Activated T-cell treated with anti-CD3 and anti-CD28 coated beads, Interleukin-2, amount 50 U/mL, for 4 hours (primary cell): ENCODE results near the gene NECTIN3. TPM values are rescaled to one million over a fixed set of nuclear protein-coding genes. Genes with fewer than 3 reads are reported as not detected.
A peak's percentile ranks its signal among the peaks of the same experiment; 100 is the strongest.

Experiments
- ATAC-seq, 2 donors: fragments of 200-7000 bp; cut with Tn5 transposase; one replicate each; pipeline ENCODE4 v1.10.0; 2021
- DNase-seq: peaks from one replicate; pipeline ENCODE4 v3.0.0-alpha.2; 2020
- H3K27me3 Mint-ChIP-seq: one replicate; pipeline ENCODE4 v1.8.0; 2021; ENCODE audit warnings: low read depth, mixed read lengths
- H3K36me3 Mint-ChIP-seq: one replicate; pipeline ENCODE4 v1.8.0; 2022; ENCODE audit warnings: mixed read lengths; ENCODE audit not compliant: insufficient read depth
- H3K4me1 Mint-ChIP-seq: one replicate; pipeline ENCODE4 v1.8.0; 2021; ENCODE audit warnings: low read depth, mixed read lengths
- H3K4me3 Mint-ChIP-seq: one replicate; pipeline ENCODE4 v1.8.0; 2021; ENCODE audit warnings: mild to moderate bottlenecking, moderate library complexity, mixed read lengths
- H3K9me3 Mint-ChIP-seq: one replicate; pipeline ENCODE4 v1.8.0; 2021; ENCODE audit warnings: mixed read lengths
- total RNA-seq, 3 donors: library from RNA; stranded (reverse); gene quantifications; one replicate each; pipeline ENCODE4 v1.2.1, GENCODE V29; 2021

NECTIN3 gene
- total RNA-seq, 3 donors from 2014 or later, result 2.4 to 6.3 (median 6.1) TPM

DNA sequence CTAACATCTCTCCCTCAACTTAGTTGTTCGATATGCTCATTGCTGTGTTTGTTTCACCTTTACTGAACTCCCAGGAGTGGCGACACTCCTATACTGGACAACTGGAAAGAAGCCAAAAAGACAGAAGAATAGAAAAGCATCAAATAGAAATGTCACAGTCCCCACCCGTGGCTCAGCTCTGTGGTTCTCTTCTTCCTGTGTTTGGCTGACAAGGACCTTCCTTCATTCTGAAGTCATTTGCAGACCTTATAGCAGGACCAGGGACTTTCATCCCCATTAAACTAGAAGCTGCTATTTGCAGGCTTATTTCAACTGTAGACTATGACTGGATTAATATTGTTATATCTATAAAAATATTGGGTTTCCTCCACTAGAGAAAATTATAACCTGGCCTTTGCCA lies 125.9 kb downstream of the NECTIN3 start:
- DNase-seq, result no peak
- no peaks in the 10 kb centered on the region for H3K27me3 Mint-ChIP-seq
- ATAC-seq, result no peak
- no peaks in the 10 kb centered on the region for H3K9me3 Mint-ChIP-seq
- H3K4me1 Mint-ChIP-seq, result peaks cover 5% of the 10 kb centered on the region
- no peaks in the 10 kb centered on the region for H3K36me3 Mint-ChIP-seq
- no peak overlapping the region for H3K4me3 Mint-ChIP-seq

DNA sequence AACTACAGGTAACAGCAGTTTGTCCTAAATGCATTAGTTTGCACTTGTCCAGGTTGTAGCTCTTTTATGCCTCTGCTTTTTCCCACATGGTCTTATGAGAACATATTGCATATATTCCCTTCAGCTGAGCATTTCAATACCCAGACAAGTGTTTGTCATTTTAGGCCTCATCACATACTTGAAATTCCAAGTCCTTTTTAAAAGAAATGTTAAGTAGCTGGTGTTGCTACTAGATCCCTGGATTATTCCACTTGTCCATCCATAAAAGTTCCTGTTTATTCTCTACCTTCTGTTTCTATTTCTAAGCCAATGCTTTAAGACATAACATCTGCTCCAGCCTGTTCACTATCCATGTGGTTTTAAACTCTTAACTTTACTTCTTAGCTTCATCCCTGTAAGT lies 128.4 kb downstream of the NECTIN3 start:
- Mint-ChIP-seq H3K27me3 (no peaks in the 10 kb centered on the region), H3K4me3 (no peak overlapping the region), H3K4me1 (peaks cover 5% of the 10 kb centered on the region), H3K9me3 (no peaks in the 10 kb centered on the region), H3K36me3 (no peaks in the 10 kb centered on the region)
- ATAC-seq (no peak), DNase-seq (no peak)

DNA sequence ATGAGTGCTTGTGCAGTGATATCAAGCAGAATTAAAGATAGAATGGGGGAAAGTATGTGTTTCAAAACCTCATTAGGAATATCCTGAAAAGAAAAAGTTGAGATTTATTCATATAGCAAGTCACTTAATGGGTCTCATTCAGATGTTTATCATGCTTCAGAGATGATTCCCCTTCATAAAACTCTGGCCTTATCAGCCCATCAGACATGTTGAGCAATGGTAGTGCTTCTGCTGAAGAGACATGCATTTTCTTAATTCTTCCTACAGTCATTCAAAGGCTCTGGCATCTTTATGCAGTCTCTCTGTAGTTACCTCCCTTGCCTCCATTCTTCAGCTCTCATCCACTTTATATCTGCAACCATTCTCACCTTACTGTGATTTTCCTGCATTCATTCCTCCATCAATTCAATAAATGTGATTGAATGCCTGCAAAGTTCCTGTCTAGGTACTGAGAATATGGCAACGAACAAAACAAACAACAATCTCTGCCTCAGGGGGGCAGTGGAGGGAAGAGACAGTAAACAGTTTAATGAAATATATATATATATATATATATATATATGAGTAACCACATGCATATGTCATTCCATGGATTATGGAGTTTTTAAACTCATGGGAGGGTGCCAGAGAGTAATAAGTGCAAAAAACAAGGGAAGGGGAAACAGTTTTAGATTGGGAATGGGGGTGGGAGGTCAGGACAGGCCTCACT lies 138.5 kb downstream of the NECTIN3 start:
- Mint-ChIP-seq H3K27me3 (no peaks in the 10 kb centered on the region), H3K9me3 (no peaks in the 10 kb centered on the region), H3K4me1 (no peaks in the 10 kb centered on the region), H3K36me3 (no peaks in the 10 kb centered on the region), H3K4me3 (no peak overlapping the region)
- no peak for DNase-seq
- ATAC-seq, result peak in 1 of 2 donors; percentile 40

DNA sequence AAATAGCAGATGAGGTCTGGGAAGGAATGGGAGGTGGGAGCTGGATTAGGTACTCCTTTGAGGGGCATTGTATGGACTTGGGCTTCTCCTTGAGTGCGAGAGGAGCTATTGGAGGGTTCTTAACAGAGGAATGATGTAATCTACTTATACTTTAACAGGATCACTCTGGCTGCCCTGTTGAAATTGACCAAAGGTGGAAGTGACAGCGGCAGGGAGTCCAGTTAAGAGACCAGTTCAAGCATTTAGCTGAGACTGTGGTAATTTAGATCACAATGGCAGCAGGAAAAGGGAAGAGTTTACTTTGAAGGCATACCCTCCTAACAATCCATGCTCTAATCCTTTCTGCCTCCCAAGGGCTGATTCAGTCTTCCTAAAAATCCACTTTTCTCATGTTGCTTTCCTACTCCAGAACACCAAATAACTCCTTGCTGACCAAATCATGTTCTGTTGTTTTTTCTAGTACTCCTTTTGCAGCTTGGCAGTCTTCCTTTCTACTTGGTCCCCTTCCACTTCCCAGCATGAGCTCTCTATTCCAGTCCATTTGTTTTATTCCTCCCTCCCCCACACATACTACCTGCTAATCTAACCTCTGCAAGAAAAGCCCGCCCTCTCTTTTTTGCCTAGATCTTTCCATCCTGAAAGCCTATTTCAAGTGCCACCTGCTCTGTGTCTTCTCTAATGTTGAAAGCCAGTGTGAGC lies 139.4 kb downstream of the NECTIN3 start:
- Mint-ChIP-seq H3K4me1 (no peaks in the 10 kb centered on the region), H3K9me3 (no peaks in the 10 kb centered on the region), H3K36me3 (no peaks in the 10 kb centered on the region), H3K27me3 (no peaks in the 10 kb centered on the region), H3K4me3 (no peak overlapping the region)
- DNase-seq (no peak), ATAC-seq (no peak)

DNA sequence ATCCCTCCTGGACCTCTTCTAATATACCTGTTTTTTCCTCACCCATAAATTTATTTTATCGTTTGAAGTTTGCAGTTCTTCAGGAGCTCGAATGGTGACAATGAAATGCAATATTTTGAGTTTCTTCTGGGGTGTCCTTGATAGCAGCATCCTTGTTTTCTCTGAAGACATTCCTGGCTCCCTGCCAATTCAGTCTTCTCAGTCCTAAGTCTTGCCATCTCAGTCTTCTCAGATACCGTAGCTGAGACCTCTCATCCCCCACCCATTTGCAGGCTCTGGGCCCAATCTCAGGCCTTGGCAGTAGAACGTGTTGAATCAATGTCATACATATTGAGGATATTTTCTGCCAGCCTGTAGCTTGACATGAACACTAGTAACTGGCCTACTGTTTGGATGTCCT lies 140.9 kb downstream of the NECTIN3 start:
- DNase-seq (no peak), ATAC-seq (no peak)
- no peak overlapping the region for H3K4me3 Mint-ChIP-seq
- no peaks in the 10 kb centered on the region for H3K36me3 Mint-ChIP-seq
- H3K27me3 Mint-ChIP-seq, result no peaks in the 10 kb centered on the region
- H3K4me1 Mint-ChIP-seq, result no peaks in the 10 kb centered on the region
- no peaks in the 10 kb centered on the region for H3K9me3 Mint-ChIP-seq

DNA sequence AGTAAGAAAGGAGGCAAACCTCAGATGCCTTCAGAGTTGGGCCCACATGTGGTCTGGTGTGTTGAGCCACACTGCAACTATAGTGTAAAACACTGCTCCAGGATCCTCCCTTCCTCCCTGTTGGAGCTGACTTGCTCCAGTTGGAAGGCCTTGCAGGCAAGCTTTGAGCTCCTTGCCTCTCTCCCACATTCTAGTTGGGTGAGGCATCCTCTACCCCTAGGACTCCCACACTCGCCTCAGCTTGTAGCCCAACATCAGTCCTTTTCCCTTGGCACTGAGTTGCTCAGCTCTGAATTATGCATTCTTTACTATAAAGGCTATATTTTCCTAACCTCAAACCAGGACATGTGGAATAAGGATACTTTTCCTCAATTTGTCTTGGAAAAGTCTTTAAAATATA lies 143.9 kb downstream of the NECTIN3 start:
- Mint-ChIP-seq H3K27me3 (no peaks in the 10 kb centered on the region), H3K9me3 (no peaks in the 10 kb centered on the region), H3K4me1 (no peaks in the 10 kb centered on the region), H3K36me3 (no peaks in the 10 kb centered on the region), H3K4me3 (no peak overlapping the region)
- ATAC-seq, result no peak
- no peak for DNase-seq

DNA sequence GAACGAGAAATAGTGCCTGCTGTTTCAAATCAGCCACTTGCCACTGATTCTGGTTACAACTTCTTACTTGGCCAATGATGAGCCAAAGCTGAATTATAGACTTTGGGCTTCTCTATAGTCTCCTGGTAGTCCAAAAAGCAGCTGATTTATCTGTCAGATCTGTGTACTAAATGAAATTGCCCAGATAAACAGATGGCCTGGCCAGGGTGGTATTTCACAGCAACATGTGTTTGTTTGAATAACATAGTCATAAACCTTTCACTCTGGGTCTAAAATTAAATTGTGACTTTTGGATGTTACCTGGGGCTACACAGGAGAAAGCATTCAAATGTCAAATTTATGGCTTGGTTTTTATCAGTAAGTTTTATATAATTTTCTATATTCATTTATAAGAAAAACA lies 147.0 kb downstream of the NECTIN3 start:
- no peaks in the 10 kb centered on the region for H3K36me3 Mint-ChIP-seq

DNA sequence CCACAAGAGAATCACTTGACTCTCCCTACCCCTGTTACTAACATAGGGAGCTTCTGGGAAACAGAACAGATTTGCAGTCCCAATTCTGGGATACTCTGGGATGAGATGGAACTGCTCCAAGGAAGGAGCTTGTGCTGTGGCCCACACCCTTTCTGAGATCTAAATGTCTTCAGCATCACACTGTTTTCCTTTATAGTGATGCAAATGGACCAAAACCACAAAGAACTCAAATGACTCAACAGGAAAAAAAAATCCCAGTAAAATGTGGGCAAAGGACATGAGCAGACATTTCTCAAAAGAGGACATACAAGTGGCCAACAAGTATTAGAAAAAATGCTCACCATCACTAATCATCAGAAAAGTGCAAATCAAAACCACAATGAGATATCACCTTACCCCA lies 155.6 kb downstream of the NECTIN3 start:
- no peak overlapping the region for H3K4me3 Mint-ChIP-seq
- peaks cover 5% of the 10 kb centered on the region for H3K36me3 Mint-ChIP-seq
- H3K9me3 Mint-ChIP-seq, result peaks cover 7% of the 10 kb centered on the region
- no peak for ATAC-seq
- no peaks in the 10 kb centered on the region for H3K27me3 Mint-ChIP-seq
- H3K4me1 Mint-ChIP-seq, result peaks cover 2% of the 10 kb centered on the region
- no peak for DNase-seq

More for the DNA sequence above, 147.0 kb downstream of the NECTIN3 start:
- no peaks in the 10 kb centered on the region for H3K4me1 Mint-ChIP-seq
- H3K27me3 Mint-ChIP-seq, result no peaks in the 10 kb centered on the region
- H3K9me3 Mint-ChIP-seq, result no peaks in the 10 kb centered on the region
- H3K4me3 Mint-ChIP-seq, result no peak overlapping the region
- ATAC-seq (no peak), DNase-seq (no peak)

DNA sequence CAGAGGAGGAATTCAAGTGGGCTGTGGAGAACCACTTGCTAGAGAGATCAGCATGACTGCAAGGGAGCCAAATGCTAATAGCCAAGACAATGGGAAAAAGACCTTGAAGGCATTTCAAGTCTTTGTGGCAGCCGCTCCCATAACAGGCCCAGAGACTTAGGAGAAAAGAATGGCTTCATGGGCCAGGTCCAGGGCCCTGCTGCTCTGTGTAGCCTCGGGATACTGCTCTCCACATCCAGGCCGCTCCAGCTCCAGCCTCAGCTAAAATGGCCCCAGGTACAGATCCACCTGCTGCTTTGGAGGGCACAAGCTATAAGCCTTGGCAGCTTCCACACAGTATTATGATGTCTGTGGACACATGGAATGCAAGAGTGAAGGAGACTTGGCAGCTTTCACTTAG lies 157.7 kb downstream of the NECTIN3 start:
- Mint-ChIP-seq H3K4me1 (peaks cover 2% of the 10 kb centered on the region), H3K27me3 (no peaks in the 10 kb centered on the region), H3K9me3 (peaks cover 11% of the 10 kb centered on the region), H3K36me3 (peaks cover 5% of the 10 kb centered on the region), H3K4me3 (no peak overlapping the region)
- DNase-seq, result no peak
- ATAC-seq, result no peak

DNA sequence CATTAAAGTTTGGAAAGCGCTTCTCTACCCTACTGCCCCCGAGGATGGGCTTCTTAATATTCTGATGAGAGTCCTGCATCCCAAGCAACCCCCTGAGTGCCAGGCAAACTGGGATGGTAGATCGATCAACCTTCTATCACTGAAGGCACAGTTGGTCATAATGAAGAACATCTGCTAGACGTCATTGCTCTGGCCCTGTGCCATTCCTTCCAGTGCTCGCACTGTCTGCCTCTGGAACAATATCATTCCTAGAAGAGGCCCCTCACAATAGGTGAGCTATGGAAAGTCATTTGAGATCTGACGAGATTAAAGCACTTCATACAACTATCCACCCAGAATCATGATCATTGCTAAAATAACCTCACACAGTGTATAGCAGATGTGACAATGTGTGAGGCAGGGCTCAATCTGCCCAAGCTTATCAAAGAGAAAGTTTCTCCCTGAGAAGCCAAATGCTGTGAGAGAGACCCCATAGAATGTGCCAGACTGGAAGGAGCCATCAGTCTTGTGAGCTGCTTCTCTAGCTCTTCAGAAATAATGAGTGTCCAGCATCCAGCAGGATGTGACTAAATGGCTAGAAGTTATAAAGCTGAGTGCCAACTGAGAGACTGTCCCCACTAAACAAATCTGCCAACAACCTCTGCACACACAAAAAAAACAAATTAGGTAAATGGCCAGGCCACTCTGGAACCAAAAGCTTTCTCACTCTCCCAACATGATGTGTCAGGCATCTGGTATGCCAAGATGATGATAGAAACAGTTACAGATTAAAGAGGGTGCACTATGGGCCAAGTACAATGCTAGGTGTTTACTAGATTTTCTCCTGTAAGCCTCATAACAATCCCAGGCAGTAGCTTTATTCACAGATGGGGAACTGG lies 165.5 kb downstream of the NECTIN3 start:
- H3K36me3 Mint-ChIP-seq, result no peaks in the 10 kb centered on the region
- no peaks in the 10 kb centered on the region for H3K27me3 Mint-ChIP-seq
- H3K9me3 Mint-ChIP-seq, result peaks cover 7% of the 10 kb centered on the region
- DNase-seq (no peak), ATAC-seq (no peak)
- peaks cover 30% of the 10 kb centered on the region for H3K4me1 Mint-ChIP-seq
- no peak overlapping the region for H3K4me3 Mint-ChIP-seq

DNA sequence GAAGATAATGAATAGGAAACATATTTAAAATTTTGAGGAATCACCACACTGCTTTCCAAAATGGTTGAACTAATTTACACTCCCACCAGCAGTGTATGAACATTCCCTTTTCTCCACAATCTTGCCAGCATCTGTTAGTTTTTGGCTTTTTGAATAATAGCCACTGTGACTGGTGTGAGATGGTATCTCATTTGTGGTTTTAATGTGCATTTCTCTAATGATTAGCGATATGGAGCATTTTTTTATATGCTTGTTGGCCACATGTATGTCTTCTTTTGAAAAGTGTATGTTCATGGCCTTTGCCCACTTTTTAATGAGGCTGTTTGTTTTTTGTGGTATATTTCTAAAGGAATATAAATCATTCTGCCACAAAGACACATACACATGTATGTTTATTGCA lies 166.3 kb downstream of the NECTIN3 start:
- H3K4me3 Mint-ChIP-seq, result no peak overlapping the region
- no peak for ATAC-seq
- no peaks in the 10 kb centered on the region for H3K27me3 Mint-ChIP-seq
- H3K36me3 Mint-ChIP-seq, result no peaks in the 10 kb centered on the region
- H3K9me3 Mint-ChIP-seq, result peaks cover 7% of the 10 kb centered on the region
- DNase-seq, result no peak
- peaks cover 30% of the 10 kb centered on the region for H3K4me1 Mint-ChIP-seq

DNA sequence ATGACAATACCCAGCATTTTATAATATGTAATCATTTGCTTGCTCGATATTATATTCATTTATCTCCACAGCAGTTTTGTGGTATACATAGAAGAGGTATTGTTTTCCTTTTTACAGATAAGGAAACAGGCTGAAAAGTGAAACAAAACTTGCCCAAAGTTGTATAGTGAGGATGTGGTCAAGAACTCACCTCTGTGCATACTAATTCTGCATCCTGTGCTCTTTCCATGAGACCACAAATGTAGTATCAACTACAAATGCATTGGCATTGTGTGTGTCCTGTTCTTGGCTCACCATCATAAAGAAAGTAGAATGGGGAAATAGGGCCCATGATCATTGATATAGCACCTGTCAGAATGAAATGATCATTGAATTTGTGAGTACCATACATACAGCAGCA lies 167.3 kb downstream of the NECTIN3 start:
- no peaks in the 10 kb centered on the region for H3K27me3 Mint-ChIP-seq
- H3K9me3 Mint-ChIP-seq, result peaks cover 9% of the 10 kb centered on the region
- peaks cover 30% of the 10 kb centered on the region for H3K4me1 Mint-ChIP-seq
- DNase-seq, result no peak
- ATAC-seq, result peak; percentile 92 to 94
- H3K36me3 Mint-ChIP-seq, result no peaks in the 10 kb centered on the region
- no peak overlapping the region for H3K4me3 Mint-ChIP-seq

DNA sequence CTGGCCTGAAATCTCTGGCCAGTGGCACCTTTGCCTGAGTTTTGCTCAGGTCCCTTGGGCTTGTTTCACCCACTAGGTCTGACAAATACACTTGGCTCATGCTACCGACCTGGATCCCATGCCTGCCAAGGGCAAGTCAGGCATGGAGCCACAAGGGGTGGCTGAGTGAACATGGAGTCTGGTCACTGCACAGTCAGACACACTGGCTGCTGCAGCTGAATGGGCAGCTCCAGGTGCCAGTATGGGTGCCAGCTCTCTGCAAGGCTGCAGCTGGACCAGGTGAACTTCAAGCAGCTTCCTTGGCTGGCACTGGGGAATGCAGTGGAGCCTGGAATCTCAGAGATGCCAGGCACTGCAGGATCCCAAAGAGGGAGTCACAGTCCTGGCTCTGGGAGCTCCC lies 170.3 kb downstream of the NECTIN3 start:
- no peaks in the 10 kb centered on the region for H3K27me3 Mint-ChIP-seq
- no peak overlapping the region for H3K4me3 Mint-ChIP-seq
- peaks cover 8% of the 10 kb centered on the region for H3K9me3 Mint-ChIP-seq
- ATAC-seq, result no peak
- no peaks in the 10 kb centered on the region for H3K36me3 Mint-ChIP-seq
- H3K4me1 Mint-ChIP-seq, result peaks cover 30% of the 10 kb centered on the region
- DNase-seq, result no peak
